Loucy (cell line): ENCODE data around the gene SCFD2.

Experiments used
- H2AFZ ChIP-seq: fragments of 200-600 bp; sonication (generic); 2 replicates; pipeline ENCODE4 v1.6.0; 2016; ENCODE audit warnings: antibody characterized with exemption, mild to moderate bottlenecking, low read length, moderate library complexity
- H3F3A ChIP-seq: fragments of 200-600 bp; 2 replicates; pipeline ENCODE4 v1.6.0; 2016; ENCODE audit warnings: antibody characterized with exemption, low read depth, mild to moderate bottlenecking
- H3K27me3 ChIP-seq: fragments of 200-600 bp; sonication (generic); 2 replicates; pipeline ENCODE4 v1.6.1; 2014; ENCODE audit warnings: low read length, mild to moderate bottlenecking; ENCODE audit not compliant: insufficient read depth, poor library complexity, severe bottlenecking
- H3K36me3 ChIP-seq: fragments of 200-600 bp; sonication (generic); 2 replicates; pipeline ENCODE4 v1.6.1; 2016; ENCODE audit warnings: low read length; ENCODE audit not compliant: insufficient read depth
- H3K4me1 ChIP-seq: fragments of 200-600 bp; sonication (generic); 2 replicates; pipeline ENCODE4 v1.5.1; 2014; ENCODE audit warnings: low read length, mild to moderate bottlenecking; ENCODE audit not compliant: insufficient read depth, poor library complexity, severe bottlenecking
- H3K4me2 ChIP-seq: fragments of 200-600 bp; sonication (generic); 2 replicates; pipeline ENCODE4 v1.6.0; 2014; ENCODE audit warnings: antibody characterized with exemption, low read length, low read depth, mild to moderate bottlenecking; ENCODE audit not compliant: poor library complexity, severe bottlenecking
- H3K4me3 ChIP-seq: fragments of 200-600 bp; sonication (generic); 2 replicates; pipeline ENCODE4 v1.5.1; 2014; ENCODE audit warnings: low read length, mild to moderate bottlenecking, mixed read lengths; ENCODE audit not compliant: poor library complexity, severe bottlenecking
- H3K79me2 ChIP-seq: fragments of 200-600 bp; sonication (generic); 2 replicates; pipeline ENCODE4 v1.6.1; 2014; ENCODE audit warnings: low read length; ENCODE audit not compliant: insufficient read depth
- H3K9ac ChIP-seq: fragments of 200-600 bp; sonication (generic); 2 replicates; pipeline ENCODE4 v1.6.0; 2014; ENCODE audit warnings: mild to moderate bottlenecking, low read depth, low read length, moderate library complexity; ENCODE audit not compliant: poor library complexity, severe bottlenecking
- H3K9me2 ChIP-seq: fragments of 200-600 bp; sonication (generic); replicated peaks from 2 replicates; pipeline ENCODE4 v1.6.1; 2016; ENCODE audit warnings: low read depth, low read length, mixed read lengths
- H3K9me3 ChIP-seq: fragments of 200-600 bp; sonication (generic); 2 replicates; pipeline ENCODE4 v1.6.1; 2014; ENCODE audit warnings: mild to moderate bottlenecking, antibody characterized with exemption, low read length, low read depth; ENCODE audit not compliant: insufficient read depth
- H4K20me1 ChIP-seq: fragments of 200-600 bp; sonication (generic); 2 replicates; pipeline ENCODE4 v1.6.0; 2014; ENCODE audit warnings: antibody characterized with exemption, low read length, mild to moderate bottlenecking; ENCODE audit not compliant: insufficient read depth, poor library complexity, severe bottlenecking
- CTCF ChIP-seq: fragments of 200-600 bp; sonication (generic); conservative IDR thresholded peaks from 2 replicates; pipeline ENCODE4 v1.5.1; 2014; ENCODE audit warnings: mild to moderate bottlenecking, antibody characterized with exemption, low read length
- EZH2phosphoT487 ChIP-seq: fragments of 200-600 bp; IDR thresholded peaks from 2 replicates; pipeline ENCODE4 v1.6.1; 2018; ENCODE audit warnings: antibody characterized with exemption, mild to moderate bottlenecking, moderate library complexity, borderline replicate concordance

The SCFD2 gene

GRCh38 chr4:52926196-52926974 is 439.5 kb downstream of the SCFD2 start:
- Histone ChIP-seq H3K36me3 (no peaks in the 10 kb centered on the region), H2AFZ (no peak overlapping the region), H3K4me3 (no peak overlapping the region), H3K27me3 (no peaks in the 10 kb centered on the region), H3K9me3 (no peaks in the 10 kb centered on the region), H3K9me2 (no peaks in the 10 kb centered on the region), H3K79me2 (no peaks in the 10 kb centered on the region), H3K4me2 (no peak overlapping the region), H3K4me1 (no peaks in the 10 kb centered on the region), H4K20me1 (no peaks in the 10 kb centered on the region), H3F3A (no peaks in the 10 kb centered on the region), H3K9ac (no peak overlapping the region)
- no peak for TF ChIP-seq EZH2phosphoT487
- TF ChIP-seq CTCF: no peak

GRCh38 chr4:52925531-52925968 is 440.3 kb downstream of the SCFD2 start:
- Histone ChIP-seq H3K4me1 (no peaks in the 10 kb centered on the region), H3K27me3 (no peaks in the 10 kb centered on the region), H3K4me3 (no peak overlapping the region), H3K9me2 (no peaks in the 10 kb centered on the region), H3K36me3 (no peaks in the 10 kb centered on the region), H3K9me3 (no peaks in the 10 kb centered on the region), H2AFZ (no peak overlapping the region), H3K4me2 (no peak overlapping the region), H3K79me2 (no peaks in the 10 kb centered on the region), H4K20me1 (no peaks in the 10 kb centered on the region), H3F3A (no peaks in the 10 kb centered on the region), H3K9ac (no peak overlapping the region)
- TF ChIP-seq EZH2phosphoT487 (no peak), CTCF (no peak)

GRCh38 chr4:52919461-52919860 is 446.4 kb downstream of the SCFD2 start:
- H3K36me3 ChIP-seq: no peaks in the 10 kb centered on the region
- H4K20me1 ChIP-seq: no peaks in the 10 kb centered on the region
- H3F3A ChIP-seq: no peaks in the 10 kb centered on the region
- H3K9ac ChIP-seq: no peak overlapping the region
- H3K9me3 ChIP-seq: no peaks in the 10 kb centered on the region
- H2AFZ ChIP-seq: no peak overlapping the region
- no peaks in the 10 kb centered on the region for H3K4me1 ChIP-seq
- no peaks in the 10 kb centered on the region for H3K27me3 ChIP-seq
- no peak overlapping the region for H3K4me2 ChIP-seq
- no peak for TF ChIP-seq EZH2phosphoT487
- H3K79me2 ChIP-seq: no peaks in the 10 kb centered on the region
- no peaks in the 10 kb centered on the region for H3K9me2 ChIP-seq
- no peak overlapping the region for H3K4me3 ChIP-seq

GRCh38 chr4:52917817-52918216 is 448.0 kb downstream of the SCFD2 start:
- Histone ChIP-seq H3K79me2 (no peaks in the 10 kb centered on the region), H4K20me1 (no peaks in the 10 kb centered on the region), H3K27me3 (no peaks in the 10 kb centered on the region), H3K4me1 (no peaks in the 10 kb centered on the region), H3K9ac (no peak overlapping the region), H3K9me2 (no peaks in the 10 kb centered on the region), H3K36me3 (no peaks in the 10 kb centered on the region), H3K9me3 (no peaks in the 10 kb centered on the region), H3K4me2 (no peak overlapping the region), H3F3A (no peaks in the 10 kb centered on the region), H3K4me3 (no peak overlapping the region), H2AFZ (no peak overlapping the region)
- no peak for TF ChIP-seq CTCF
- TF ChIP-seq EZH2phosphoT487: no peak
